RWPE1 (cell line): ENCODE data around the gene ARGLU1.

ENCODE experiments used
- CTCF ChIA-PET: fragments of 350-600 bp; sonication (Branson Sonifier 250); formaldehyde crosslinking; extraction: SDS; loops from one replicate; lab custom pipeline; 2021; lab: Yijun Ruan, JAX
- POLR2A ChIA-PET: fragments of 400-600 bp; formaldehyde crosslinking; extraction: SDS; loops from one replicate; lab custom pipeline; 2020; ENCODE audit warnings: antibody characterized with exemption; ENCODE audit not compliant: low non-redundant PET; lab: Yijun Ruan, JAX
- DNase-seq: peaks from one replicate; pipeline ENCODE4 v3.0.0; 2012; ENCODE audit warnings: low spot score
- H3K27ac ChIP-seq: fragments of 450-650 bp; 2 replicates; pipeline ENCODE4 v1.5.1; 2017
- TF ChIP-seq, protein P1 (sequence below): fragments of 450-650 bp; conservative IDR thresholded peaks from 2 replicates; pipeline ENCODE4 v1.5.1; 2017; ENCODE audit warnings: low read depth, mild to moderate bottlenecking

Gene ARGLU1

DNA sequence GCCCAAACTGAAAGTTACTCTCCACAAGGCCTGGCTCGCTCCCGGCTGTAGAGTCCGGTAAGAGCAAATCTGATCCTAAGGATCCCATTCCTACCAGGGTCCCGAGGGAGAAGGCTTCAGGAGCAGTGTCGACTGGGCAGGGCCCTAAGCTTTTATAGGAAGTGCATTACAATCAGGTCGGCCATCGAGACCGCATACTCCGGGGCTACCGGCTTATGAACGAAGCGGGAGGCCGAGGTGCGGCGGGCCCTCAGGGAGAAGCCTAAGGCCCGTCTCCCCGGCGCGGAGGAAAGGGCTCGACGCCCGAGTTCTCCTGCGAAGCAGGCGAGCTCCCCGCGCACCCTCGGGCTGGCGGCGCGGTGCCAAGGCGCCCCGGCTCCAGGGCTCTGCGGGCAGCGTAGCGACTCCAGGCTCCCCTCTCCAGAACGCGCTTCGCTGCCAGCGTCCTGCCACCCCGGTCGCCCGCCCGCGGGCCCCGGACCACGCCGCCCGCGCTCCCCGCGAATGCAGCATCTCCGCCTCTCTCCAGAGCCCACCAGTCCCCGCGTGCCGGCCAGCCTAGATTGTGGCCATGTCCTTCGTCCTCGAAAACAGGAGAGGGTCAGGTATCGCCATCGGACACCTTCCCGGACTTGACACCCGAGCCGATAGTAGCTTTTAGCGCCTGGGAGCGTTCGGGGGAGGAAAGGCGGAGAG lies 33.8 kb downstream of the ARGLU1 start:
- TF ChIP-seq, protein P1, sequence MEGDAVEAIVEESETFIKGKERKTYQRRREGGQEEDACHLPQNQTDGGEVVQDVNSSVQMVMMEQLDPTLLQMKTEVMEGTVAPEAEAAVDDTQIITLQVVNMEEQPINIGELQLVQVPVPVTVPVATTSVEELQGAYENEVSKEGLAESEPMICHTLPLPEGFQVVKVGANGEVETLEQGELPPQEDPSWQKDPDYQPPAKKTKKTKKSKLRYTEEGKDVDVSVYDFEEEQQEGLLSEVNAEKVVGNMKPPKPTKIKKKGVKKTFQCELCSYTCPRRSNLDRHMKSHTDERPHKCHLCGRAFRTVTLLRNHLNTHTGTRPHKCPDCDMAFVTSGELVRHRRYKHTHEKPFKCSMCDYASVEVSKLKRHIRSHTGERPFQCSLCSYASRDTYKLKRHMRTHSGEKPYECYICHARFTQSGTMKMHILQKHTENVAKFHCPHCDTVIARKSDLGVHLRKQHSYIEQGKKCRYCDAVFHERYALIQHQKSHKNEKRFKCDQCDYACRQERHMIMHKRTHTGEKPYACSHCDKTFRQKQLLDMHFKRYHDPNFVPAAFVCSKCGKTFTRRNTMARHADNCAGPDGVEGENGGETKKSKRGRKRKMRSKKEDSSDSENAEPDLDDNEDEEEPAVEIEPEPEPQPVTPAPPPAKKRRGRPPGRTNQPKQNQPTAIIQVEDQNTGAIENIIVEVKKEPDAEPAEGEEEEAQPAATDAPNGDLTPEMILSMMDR: no peak
- ChIA-PET POLR2A (interaction anchor here (0.6 kb wide), 1 partner anchor 615 kb away, joined by 3 read pairs; no protein-coding TSS in a partner anchor), CTCF (interaction anchor here (0.6 to 1.9 kb wide), 9 partner anchors 33 to 1963 kb away, joined by 3 to 11 read pairs (median 4); no protein-coding TSS in a partner anchor)
- DNase-seq: no peak
- H3K27ac ChIP-seq: peak overlapping the region; percentile 92

DNA sequence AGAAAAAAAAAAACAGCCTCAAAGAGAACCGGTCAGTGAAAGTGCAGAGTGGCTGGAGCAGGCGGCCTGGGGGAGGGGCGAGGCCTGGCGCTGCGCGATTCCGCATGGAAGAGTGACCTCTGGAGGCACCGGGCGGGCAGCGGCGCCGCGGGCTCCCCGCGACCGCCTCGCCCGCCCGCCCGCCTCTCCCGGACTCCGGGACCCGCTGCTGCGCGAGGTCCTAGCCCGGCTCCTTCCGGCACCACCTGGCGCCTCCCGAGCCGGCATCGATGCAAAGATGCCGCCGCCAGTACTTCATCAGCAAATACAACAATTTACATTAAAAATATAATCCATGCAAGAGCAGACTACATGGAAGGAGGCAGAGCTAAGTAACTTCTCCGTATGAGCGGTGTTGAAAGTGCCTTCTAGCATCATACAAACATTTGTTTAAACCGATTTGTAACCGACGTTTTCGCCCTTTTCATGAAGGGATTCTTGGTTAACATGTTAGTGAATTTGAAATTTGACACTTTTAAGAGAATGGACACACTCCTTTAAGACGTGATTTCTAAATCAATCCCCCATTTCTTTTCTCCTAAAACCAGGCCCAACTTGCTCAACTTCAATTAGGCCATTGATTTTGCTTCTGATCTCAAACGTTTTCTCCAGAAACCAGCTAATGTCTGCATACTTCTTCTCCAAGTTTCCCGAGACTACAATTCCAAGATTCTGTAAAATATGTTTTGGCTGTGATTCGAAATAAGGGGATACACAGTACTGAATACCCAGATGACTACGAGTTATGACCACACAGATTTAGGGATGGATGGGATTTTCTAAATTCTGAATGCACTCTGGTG lies 34.6 kb downstream of the ARGLU1 start:
- CTCF ChIA-PET: interaction anchor here (0.6 to 1.9 kb wide), 9 partner anchors 34 to 1962 kb away, joined by 3 to 11 read pairs (median 4); no protein-coding TSS in a partner anchor
- DNase-seq: peak; percentile 65

DNA sequence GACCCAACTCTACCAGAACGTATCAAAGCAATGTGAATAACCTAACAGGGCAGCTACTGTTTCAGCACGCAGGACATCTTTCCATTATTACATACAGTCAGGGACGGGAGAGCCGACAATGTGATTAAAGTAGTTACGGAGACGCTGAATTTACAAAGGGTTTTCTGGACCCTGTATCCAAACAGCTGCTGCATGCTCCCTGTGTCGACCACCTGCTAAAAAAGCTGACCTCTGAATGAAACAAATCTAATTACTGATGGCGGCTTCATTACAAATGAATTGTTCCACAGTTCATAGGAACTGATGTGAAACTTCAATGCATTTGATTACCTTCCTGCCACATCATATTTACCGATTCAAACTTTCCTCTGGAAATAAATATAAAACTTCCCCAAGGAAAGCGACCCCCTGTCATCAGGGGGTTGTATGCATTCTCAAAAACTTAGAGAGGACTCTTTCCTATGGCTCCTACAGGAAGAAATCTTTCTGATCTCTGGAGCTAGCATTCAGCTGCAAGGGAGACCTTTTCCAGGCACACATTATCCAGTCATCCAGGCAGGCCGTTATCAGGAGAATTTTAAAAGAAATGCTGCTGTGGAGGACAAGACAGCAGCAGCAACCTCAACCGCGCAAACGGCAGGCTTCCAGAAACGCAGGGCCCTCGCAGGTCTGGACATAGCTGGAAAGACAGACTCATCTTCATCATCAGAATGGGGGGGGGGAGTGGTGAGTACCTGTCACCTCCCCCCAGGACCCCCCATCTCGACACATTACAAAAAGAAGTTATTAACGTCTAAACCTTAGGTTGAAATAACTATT lies 35.6 kb downstream of the ARGLU1 start:
- DNase-seq: no peak
- TF ChIP-seq, protein P1: no peak
- peak overlapping the region; percentile 92 for H3K27ac ChIP-seq
- CTCF ChIA-PET: interaction anchor here (0.6 to 0.7 kb wide), 2 partner anchors 60 to 1960 kb away, joined by 3 to 7 read pairs; no protein-coding TSS in a partner anchor
- POLR2A ChIA-PET: no interaction called here

More for the DNA sequence above, 34.6 kb downstream of the ARGLU1 start:
- TF ChIP-seq, protein P1: peak; percentile 81
- POLR2A ChIA-PET: interaction anchor here (0.6 kb wide), 1 partner anchor 614 kb away, joined by 3 read pairs; no protein-coding TSS in a partner anchor
- peak overlapping the region; percentile 92 for H3K27ac ChIP-seq

DNA sequence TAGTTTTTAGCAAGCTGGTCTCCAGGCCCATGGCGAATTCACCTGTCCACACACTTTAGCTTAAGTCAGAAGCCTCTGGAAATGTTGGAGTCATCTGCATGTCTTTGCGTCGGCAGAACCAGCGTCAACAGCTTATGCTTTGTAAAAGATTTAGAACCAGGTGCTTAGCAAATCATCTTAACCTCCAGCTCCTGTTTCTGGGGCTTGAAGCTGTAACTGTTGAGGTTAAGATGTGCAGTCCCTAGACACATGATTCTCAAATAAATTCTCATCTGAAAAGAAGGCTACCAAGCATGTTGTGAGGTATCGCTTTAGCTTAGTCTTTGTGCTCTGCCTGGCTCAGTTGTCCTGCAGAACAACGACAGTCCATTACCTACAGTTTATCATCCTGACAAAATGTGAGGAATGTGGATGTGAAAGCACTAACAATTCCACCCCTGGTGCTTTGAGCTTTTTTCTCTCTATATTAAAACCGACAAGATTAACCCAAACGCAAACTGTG lies 36.9 kb downstream of the ARGLU1 start:
- no peak overlapping the region for H3K27ac ChIP-seq
- no peak for DNase-seq
- ChIA-PET POLR2A (no interaction called here), CTCF (no interaction called here)
- TF ChIP-seq, protein P1: no peak

DNA sequence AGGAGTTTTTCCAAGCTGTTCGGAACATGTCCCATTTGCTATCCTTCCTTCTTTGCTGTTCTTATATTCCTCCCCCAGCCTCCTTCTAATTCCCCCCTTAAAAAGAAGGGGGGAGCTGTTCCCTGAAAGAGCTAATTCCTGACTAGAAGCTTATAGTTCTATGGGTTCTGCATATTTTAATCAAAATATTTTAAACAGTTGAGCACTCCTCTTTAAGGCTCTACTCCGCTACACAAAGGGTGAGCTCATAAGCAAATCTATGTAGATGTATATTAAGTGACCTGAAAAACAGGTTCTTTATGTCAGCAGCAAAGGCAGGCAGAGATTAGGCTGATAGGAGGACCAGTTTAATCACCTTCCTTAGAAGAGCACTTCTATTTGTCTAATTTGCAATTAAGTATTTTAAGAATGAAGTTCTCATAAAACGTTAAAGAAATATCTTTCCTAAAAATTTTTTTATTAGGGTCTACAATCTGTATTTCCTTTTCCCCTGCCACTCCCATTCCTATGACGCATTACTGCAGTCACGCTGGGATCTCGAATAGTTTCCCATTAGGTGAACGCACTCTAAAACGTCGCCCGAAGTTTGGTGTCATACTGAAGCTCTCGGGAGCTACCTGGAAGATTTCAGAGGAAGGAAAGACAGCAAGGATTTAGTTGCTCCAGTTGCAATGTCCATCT lies 37.6 kb downstream of the ARGLU1 start:
- TF ChIP-seq, protein P1: no peak
- H3K27ac ChIP-seq: no peak overlapping the region
- no peak for DNase-seq
- ChIA-PET CTCF (no interaction called here), POLR2A (no interaction called here)
